ENCODE results near the gene DISC1.

Gene DISC1

GRCh38 chr1:231913493-231913892 lies 286.9 kb downstream of the DISC1 start:
- Histone ChIP-seq H3K4me1 (ENCODE audit: control insufficient read depth in 2 of 2, insufficient read depth in 2 of 2, low read length in 2 of 2) (no peaks in the 10 kb centered on the region), H3K4me3 (ENCODE audit: low read length in 2 of 2) (no peak overlapping the region), H3K27me3 (ENCODE audit: control insufficient read depth in 2 of 2, insufficient read depth in 2 of 2, low read length in 2 of 2) (no peaks in the 10 kb centered on the region), H3K9me3 (ENCODE audit: control insufficient read depth in 2 of 2, low read length in 2 of 2) (no peaks in the 10 kb centered on the region), H3K36me3 (ENCODE audit: control insufficient read depth in 2 of 2, insufficient read depth in 2 of 2, low read length in 2 of 2) (no peaks in the 10 kb centered on the region), H3K9ac (ENCODE audit: low read depth in 1 of 2, low read length in 2 of 2) (no peak overlapping the region), H3K27ac (ENCODE audit: low read depth in 2 of 2, low read length in 2 of 2) (no peak overlapping the region)

- Histone ChIP-seq H3K36me3 (ENCODE audit: control insufficient read depth in 2 of 2, insufficient read depth in 2 of 2, low read length in 2 of 2) (no peaks in the 10 kb centered on the region), H3K27me3 (ENCODE audit: control insufficient read depth in 2 of 2, insufficient read depth in 2 of 2, low read length in 2 of 2) (no peaks in the 10 kb centered on the region), H3K9ac (ENCODE audit: low read depth in 1 of 2, low read length in 2 of 2) (no peak overlapping the region), H3K4me1 (ENCODE audit: control insufficient read depth in 2 of 2, insufficient read depth in 2 of 2, low read length in 2 of 2) (no peaks in the 10 kb centered on the region), H3K4me3 (ENCODE audit: low read length in 2 of 2) (no peak overlapping the region), H3K9me3 (ENCODE audit: control insufficient read depth in 2 of 2, low read length in 2 of 2) (no peaks in the 10 kb centered on the region), H3K27ac (ENCODE audit: low read depth in 2 of 2, low read length in 2 of 2) (no peak overlapping the region)
Observed at GRCh38 chr1:231918239-231919015, 291.8 kb downstream of the DISC1 start.

- H3K4me3 ChIP-seq (ENCODE audit: low read length in 2 of 2): no peak overlapping the region
- no peak overlapping the region for H3K9ac ChIP-seq (ENCODE audit: low read depth in 1 of 2, low read length in 2 of 2)
- H3K27ac ChIP-seq (ENCODE audit: low read depth in 2 of 2, low read length in 2 of 2): no peak overlapping the region
Observed at GRCh38 chr1:231919239-231919885, 292.8 kb downstream of the DISC1 start.

GRCh38 chr1:231919886-231920285 lies 293.3 kb downstream of the DISC1 start:
- H3K36me3 ChIP-seq (ENCODE audit: control insufficient read depth in 2 of 2, insufficient read depth in 2 of 2, low read length in 2 of 2): no peaks in the 10 kb centered on the region
- H3K27me3 ChIP-seq (ENCODE audit: control insufficient read depth in 2 of 2, insufficient read depth in 2 of 2, low read length in 2 of 2): no peaks in the 10 kb centered on the region
- H3K9me3 ChIP-seq (ENCODE audit: control insufficient read depth in 2 of 2, low read length in 2 of 2): no peaks in the 10 kb centered on the region
- no peak overlapping the region for H3K9ac ChIP-seq (ENCODE audit: low read depth in 1 of 2, low read length in 2 of 2)
- H3K4me3 ChIP-seq (ENCODE audit: low read length in 2 of 2): no peak overlapping the region
- H3K4me1 ChIP-seq (ENCODE audit: control insufficient read depth in 2 of 2, insufficient read depth in 2 of 2, low read length in 2 of 2): no peaks in the 10 kb centered on the region
- H3K27ac ChIP-seq (ENCODE audit: low read depth in 2 of 2, low read length in 2 of 2): no peak overlapping the region

More at GRCh38 chr1:231919239-231919885, 292.8 kb downstream of the DISC1 start:
- Histone ChIP-seq H3K4me1 (ENCODE audit: control insufficient read depth in 2 of 2, insufficient read depth in 2 of 2, low read length in 2 of 2) (no peaks in the 10 kb centered on the region), H3K36me3 (ENCODE audit: control insufficient read depth in 2 of 2, insufficient read depth in 2 of 2, low read length in 2 of 2) (no peaks in the 10 kb centered on the region), H3K27me3 (ENCODE audit: control insufficient read depth in 2 of 2, insufficient read depth in 2 of 2, low read length in 2 of 2) (no peaks in the 10 kb centered on the region), H3K9me3 (ENCODE audit: control insufficient read depth in 2 of 2, low read length in 2 of 2) (no peaks in the 10 kb centered on the region)

- Histone ChIP-seq H3K27ac (ENCODE audit: low read depth in 2 of 2, low read length in 2 of 2) (no peak overlapping the region), H3K9ac (ENCODE audit: low read depth in 1 of 2, low read length in 2 of 2) (no peak overlapping the region), H3K4me1 (ENCODE audit: control insufficient read depth in 2 of 2, insufficient read depth in 2 of 2, low read length in 2 of 2) (no peaks in the 10 kb centered on the region), H3K36me3 (ENCODE audit: control insufficient read depth in 2 of 2, insufficient read depth in 2 of 2, low read length in 2 of 2) (no peaks in the 10 kb centered on the region), H3K4me3 (ENCODE audit: low read length in 2 of 2) (no peak overlapping the region), H3K27me3 (ENCODE audit: control insufficient read depth in 2 of 2, insufficient read depth in 2 of 2, low read length in 2 of 2) (no peaks in the 10 kb centered on the region), H3K9me3 (ENCODE audit: control insufficient read depth in 2 of 2, low read length in 2 of 2) (no peaks in the 10 kb centered on the region)
Observed at GRCh38 chr1:231921646-231922345, 295.2 kb downstream of the DISC1 start.

GRCh38 chr1:231923491-231924041 lies 297.0 kb downstream of the DISC1 start:
- Histone ChIP-seq H3K9ac (ENCODE audit: low read depth in 1 of 2, low read length in 2 of 2) (no peak overlapping the region), H3K27me3 (ENCODE audit: control insufficient read depth in 2 of 2, insufficient read depth in 2 of 2, low read length in 2 of 2) (no peaks in the 10 kb centered on the region), H3K36me3 (ENCODE audit: control insufficient read depth in 2 of 2, insufficient read depth in 2 of 2, low read length in 2 of 2) (no peaks in the 10 kb centered on the region), H3K27ac (ENCODE audit: low read depth in 2 of 2, low read length in 2 of 2) (no peak overlapping the region), H3K4me1 (ENCODE audit: control insufficient read depth in 2 of 2, insufficient read depth in 2 of 2, low read length in 2 of 2) (no peaks in the 10 kb centered on the region), H3K9me3 (ENCODE audit: control insufficient read depth in 2 of 2, low read length in 2 of 2) (no peaks in the 10 kb centered on the region), H3K4me3 (ENCODE audit: low read length in 2 of 2) (no peak overlapping the region)

GRCh38 chr1:231924180-231924579 lies 297.6 kb downstream of the DISC1 start:
- no peaks in the 10 kb centered on the region for H3K9me3 ChIP-seq (ENCODE audit: control insufficient read depth in 2 of 2, low read length in 2 of 2)
- no peaks in the 10 kb centered on the region for H3K36me3 ChIP-seq (ENCODE audit: control insufficient read depth in 2 of 2, insufficient read depth in 2 of 2, low read length in 2 of 2)
- H3K27ac ChIP-seq (ENCODE audit: low read depth in 2 of 2, low read length in 2 of 2): no peak overlapping the region
- H3K27me3 ChIP-seq (ENCODE audit: control insufficient read depth in 2 of 2, insufficient read depth in 2 of 2, low read length in 2 of 2): no peaks in the 10 kb centered on the region
- no peak overlapping the region for H3K9ac ChIP-seq (ENCODE audit: low read depth in 1 of 2, low read length in 2 of 2)
- H3K4me1 ChIP-seq (ENCODE audit: control insufficient read depth in 2 of 2, insufficient read depth in 2 of 2, low read length in 2 of 2): no peaks in the 10 kb centered on the region
- no peak overlapping the region for H3K4me3 ChIP-seq (ENCODE audit: low read length in 2 of 2)

GRCh38 chr1:231925864-231926263 lies 299.3 kb downstream of the DISC1 start:
- H3K27ac ChIP-seq (ENCODE audit: low read depth in 2 of 2, low read length in 2 of 2): no peak overlapping the region
- H3K27me3 ChIP-seq (ENCODE audit: control insufficient read depth in 2 of 2, insufficient read depth in 2 of 2, low read length in 2 of 2): no peaks in the 10 kb centered on the region
- no peaks in the 10 kb centered on the region for H3K9me3 ChIP-seq (ENCODE audit: control insufficient read depth in 2 of 2, low read length in 2 of 2)
- no peak overlapping the region for H3K4me3 ChIP-seq (ENCODE audit: low read length in 2 of 2)
- H3K36me3 ChIP-seq (ENCODE audit: control insufficient read depth in 2 of 2, insufficient read depth in 2 of 2, low read length in 2 of 2): no peaks in the 10 kb centered on the region
- H3K9ac ChIP-seq (ENCODE audit: low read depth in 1 of 2, low read length in 2 of 2): no peak overlapping the region
- no peaks in the 10 kb centered on the region for H3K4me1 ChIP-seq (ENCODE audit: control insufficient read depth in 2 of 2, insufficient read depth in 2 of 2, low read length in 2 of 2)

GRCh38 chr1:231926340-231926739 lies 299.8 kb downstream of the DISC1 start:
- no peaks in the 10 kb centered on the region for H3K36me3 ChIP-seq (ENCODE audit: control insufficient read depth in 2 of 2, insufficient read depth in 2 of 2, low read length in 2 of 2)
- H3K27me3 ChIP-seq (ENCODE audit: control insufficient read depth in 2 of 2, insufficient read depth in 2 of 2, low read length in 2 of 2): no peaks in the 10 kb centered on the region
- no peaks in the 10 kb centered on the region for H3K4me1 ChIP-seq (ENCODE audit: control insufficient read depth in 2 of 2, insufficient read depth in 2 of 2, low read length in 2 of 2)
- H3K9me3 ChIP-seq (ENCODE audit: control insufficient read depth in 2 of 2, low read length in 2 of 2): no peaks in the 10 kb centered on the region
- no peak overlapping the region for H3K4me3 ChIP-seq (ENCODE audit: low read length in 2 of 2)
- no peak overlapping the region for H3K27ac ChIP-seq (ENCODE audit: low read depth in 2 of 2, low read length in 2 of 2)
- no peak overlapping the region for H3K9ac ChIP-seq (ENCODE audit: low read depth in 1 of 2, low read length in 2 of 2)

GRCh38 chr1:231926933-231927332 lies 300.3 kb downstream of the DISC1 start:
- Histone ChIP-seq H3K27me3 (ENCODE audit: control insufficient read depth in 2 of 2, insufficient read depth in 2 of 2, low read length in 2 of 2) (no peaks in the 10 kb centered on the region), H3K4me3 (ENCODE audit: low read length in 2 of 2) (no peak overlapping the region), H3K9ac (ENCODE audit: low read depth in 1 of 2, low read length in 2 of 2) (no peak overlapping the region), H3K9me3 (ENCODE audit: control insufficient read depth in 2 of 2, low read length in 2 of 2) (peaks cover 0 to 2% of the 10 kb centered on the region in 2 donors), H3K27ac (ENCODE audit: low read depth in 2 of 2, low read length in 2 of 2) (no peak overlapping the region), H3K4me1 (ENCODE audit: control insufficient read depth in 2 of 2, insufficient read depth in 2 of 2, low read length in 2 of 2) (no peaks in the 10 kb centered on the region), H3K36me3 (ENCODE audit: control insufficient read depth in 2 of 2, insufficient read depth in 2 of 2, low read length in 2 of 2) (no peaks in the 10 kb centered on the region)
